BJ (cell line): ENCODE data around the gene ALK. TPM values are rescaled to one million over a fixed set of nuclear protein-coding genes. Genes with fewer than 3 reads are reported as not detected.
A peak's percentile ranks its signal among the peaks of the same experiment; 100 is the strongest.

Experiments used
- CTCF ChIA-PET: fragments of 350-600 bp; formaldehyde crosslinking; extraction: SDS; loops from one replicate; lab custom pipeline; 2021; ENCODE audit warnings: antibody characterized with exemption, inconsistent platforms; lab: Yijun Ruan, JAX
- POLR2A ChIA-PET: fragments of 300-600 bp; sonication (Branson Sonifier 250); formaldehyde crosslinking; extraction: SDS; loops from one replicate; lab custom pipeline; 2021; ENCODE audit warnings: antibody characterized with exemption; lab: Charles Lee
- DNase-seq: peaks from one replicate; pipeline ENCODE4 v3.0.0-alpha.2; 2011; ENCODE audit warnings: low read depth
- H3K27me3 ChIP-seq: 2 replicates; pipeline ENCODE4 v1.6.0; 2011; ENCODE audit warnings: low read length; ENCODE audit not compliant: control insufficient read depth, insufficient read depth
- H3K36me3 ChIP-seq: 2 replicates; pipeline ENCODE4 v1.5.1; 2011; ENCODE audit warnings: low read length; ENCODE audit not compliant: control insufficient read depth, insufficient read depth
- H3K4me3 ChIP-seq: 2 replicates; pipeline ENCODE4 v1.5.1; 2011; ENCODE audit warnings: low read depth, mild to moderate bottlenecking, control low read depth, low read length
- polyA plus RNA-seq: library from polyadenylated mRNA; depleted of rRNA; stranded (reverse); fragments of >200 nt; gene quantifications from 2 replicates; pipeline ENCODE4 v1.2.3, GENCODE V29; 2011
- TF ChIP-seq, protein P1 (sequence below): IDR thresholded peaks from 2 replicates; pipeline ENCODE4 v1.5.1; 2011; ENCODE audit warnings: low read depth, mild to moderate bottlenecking, control low read depth, inconsistent platforms, low read length, moderate library complexity; ENCODE audit not compliant: insufficient read depth

The ALK gene
- polyA plus RNA-seq, 1 experiment = not detected

DNA sequence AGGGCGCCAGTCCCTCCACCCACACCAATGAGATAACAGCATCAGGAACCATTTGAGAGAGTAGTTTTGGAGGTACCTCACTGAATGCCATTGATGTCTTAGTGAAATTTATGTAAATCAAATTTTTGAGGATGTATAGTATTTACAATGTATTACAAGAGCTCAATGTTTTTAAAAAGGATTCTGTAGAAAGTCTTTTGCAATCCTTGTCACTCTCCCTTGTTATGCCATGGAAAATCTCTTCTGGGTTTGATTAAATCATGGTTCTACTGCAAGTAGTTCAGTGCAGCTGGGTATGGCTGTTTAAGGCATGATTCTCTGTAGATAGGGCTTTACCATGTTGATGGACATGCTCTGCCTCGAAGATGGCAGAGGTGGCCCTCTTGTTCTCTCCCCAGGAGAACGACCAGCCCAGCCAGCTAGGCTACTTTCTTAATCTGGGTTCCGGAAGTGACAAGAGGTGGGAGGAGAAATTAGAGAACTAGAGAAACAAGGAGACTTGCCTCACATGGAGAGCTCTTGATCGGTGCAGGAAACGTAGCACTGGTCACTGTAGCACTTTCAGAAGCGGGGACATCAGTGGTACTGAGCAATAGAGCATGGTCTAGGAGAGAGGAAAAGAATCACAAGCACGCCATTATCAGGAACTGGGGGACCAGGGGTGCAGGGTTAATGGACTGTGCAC, 603.4 kb downstream of the ALK start:
- DNase-seq = no peak
- Histone ChIP-seq H3K36me3 (no peaks in the 10 kb centered on the region), H3K4me3 (no peak overlapping the region), H3K27me3 (peaks cover 7% of the 10 kb centered on the region; the same call in 1 of the 2 replicates)
- TF ChIP-seq, protein P1, sequence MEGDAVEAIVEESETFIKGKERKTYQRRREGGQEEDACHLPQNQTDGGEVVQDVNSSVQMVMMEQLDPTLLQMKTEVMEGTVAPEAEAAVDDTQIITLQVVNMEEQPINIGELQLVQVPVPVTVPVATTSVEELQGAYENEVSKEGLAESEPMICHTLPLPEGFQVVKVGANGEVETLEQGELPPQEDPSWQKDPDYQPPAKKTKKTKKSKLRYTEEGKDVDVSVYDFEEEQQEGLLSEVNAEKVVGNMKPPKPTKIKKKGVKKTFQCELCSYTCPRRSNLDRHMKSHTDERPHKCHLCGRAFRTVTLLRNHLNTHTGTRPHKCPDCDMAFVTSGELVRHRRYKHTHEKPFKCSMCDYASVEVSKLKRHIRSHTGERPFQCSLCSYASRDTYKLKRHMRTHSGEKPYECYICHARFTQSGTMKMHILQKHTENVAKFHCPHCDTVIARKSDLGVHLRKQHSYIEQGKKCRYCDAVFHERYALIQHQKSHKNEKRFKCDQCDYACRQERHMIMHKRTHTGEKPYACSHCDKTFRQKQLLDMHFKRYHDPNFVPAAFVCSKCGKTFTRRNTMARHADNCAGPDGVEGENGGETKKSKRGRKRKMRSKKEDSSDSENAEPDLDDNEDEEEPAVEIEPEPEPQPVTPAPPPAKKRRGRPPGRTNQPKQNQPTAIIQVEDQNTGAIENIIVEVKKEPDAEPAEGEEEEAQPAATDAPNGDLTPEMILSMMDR = no peak
- ChIA-PET CTCF (interaction anchor here (0.6 to 2.7 kb wide), 2 partner anchors 9 to 523 kb away, joined by 3 to 15 read pairs; no protein-coding TSS in a partner anchor), POLR2A (interaction anchor here (0.6 kb wide), 1 partner anchor 9 kb away, joined by 6 read pairs; no protein-coding TSS in a partner anchor)

GRCh38 chr2:29317077-29317517, 604.3 kb downstream of the ALK start:
- ChIA-PET CTCF (interaction anchor here (2.7 kb wide), 1 partner anchor 9 kb away, joined by 15 read pairs; no protein-coding TSS in a partner anchor), POLR2A (interaction anchor here (0.6 kb wide), 1 partner anchor 9 kb away, joined by 6 read pairs; no protein-coding TSS in a partner anchor)
- Histone ChIP-seq H3K27me3 (peaks cover 7% of the 10 kb centered on the region; the same call in 1 of the 2 replicates), H3K36me3 (no peaks in the 10 kb centered on the region), H3K4me3 (no peak overlapping the region)
- no peak for DNase-seq
- TF ChIP-seq, protein P1 = 0 out of 2 replicates have a peak, but pooled peaks have one; percentile 10

DNA sequence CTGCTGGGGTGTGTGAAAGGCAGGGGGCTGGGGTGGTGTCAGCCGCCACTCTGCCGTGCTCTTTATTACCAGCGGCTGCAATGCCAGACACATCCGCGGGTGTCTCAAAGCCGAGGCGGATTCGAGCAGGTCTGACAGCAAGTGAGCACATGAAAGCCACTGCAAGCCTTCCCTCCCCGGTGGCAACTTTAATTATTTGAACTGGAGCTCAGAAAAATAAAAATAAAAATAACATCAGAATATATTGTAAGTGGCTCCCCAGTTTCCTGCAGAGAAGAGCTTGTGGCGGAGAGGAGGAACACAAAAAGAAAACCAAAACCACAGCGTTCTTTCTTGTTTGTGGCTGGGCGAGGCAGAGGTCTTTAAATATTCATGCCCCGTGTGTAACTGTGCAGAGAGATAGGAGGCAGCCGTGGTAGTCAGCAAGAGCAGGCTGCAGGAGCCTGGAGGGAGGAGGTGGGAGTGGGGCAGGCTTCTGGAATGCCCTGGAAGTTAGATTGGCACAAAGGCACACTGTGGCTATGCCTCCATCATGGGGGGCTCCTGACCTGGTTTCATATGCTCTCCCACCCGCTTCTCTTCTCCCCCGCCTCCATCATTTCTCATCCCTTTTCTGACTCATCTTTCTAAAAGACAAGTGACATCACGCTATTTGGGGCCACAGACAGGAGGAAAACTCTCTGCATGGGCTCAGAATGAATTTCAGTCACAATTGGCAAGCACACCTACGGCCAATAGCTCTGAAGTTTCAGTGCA, 606.4 kb downstream of the ALK start:
- ChIA-PET POLR2A (interaction anchor here (0.6 kb wide), 1 partner anchor 69 kb away, joined by 5 read pairs; no protein-coding TSS in a partner anchor), CTCF (interaction anchor here (1.5 kb wide), 1 partner anchor 10 kb away, joined by 3 read pairs; no protein-coding TSS in a partner anchor)
- no peaks in the 10 kb centered on the region for H3K36me3 ChIP-seq
- DNase-seq = no peak
- TF ChIP-seq, protein P1 = no peak
- H3K27me3 ChIP-seq = peaks cover 7% of the 10 kb centered on the region; the same call in 1 of the 2 replicates
- H3K4me3 ChIP-seq = no peak overlapping the region

GRCh38 chr2:29311458-29311857, 609.9 kb downstream of the ALK start:
- peaks cover 4% of the 10 kb centered on the region; the same call in 1 of the 2 replicates for H3K27me3 ChIP-seq
- no peak overlapping the region for H3K4me3 ChIP-seq
- POLR2A ChIA-PET = no interaction called here
- no peak for DNase-seq
- TF ChIP-seq, protein P1 = no peak
- H3K36me3 ChIP-seq = no peaks in the 10 kb centered on the region
- CTCF ChIA-PET = interaction anchor here (1.1 to 4.8 kb wide), 3 partner anchors 11 to 530 kb away, joined by 3 to 36 read pairs (median 3); no protein-coding TSS in a partner anchor
